GM10847 (cell line): ENCODE measurements around the gene ANKRD44.

Source experiments
- POLR2A ChIP-seq: IDR thresholded peaks from 2 replicates; pipeline ENCODE4 v1.6.1; 2011; ENCODE audit not compliant: insufficient read length; ENCODE audit errors: extremely low read depth

The ANKRD44 gene

DNA sequence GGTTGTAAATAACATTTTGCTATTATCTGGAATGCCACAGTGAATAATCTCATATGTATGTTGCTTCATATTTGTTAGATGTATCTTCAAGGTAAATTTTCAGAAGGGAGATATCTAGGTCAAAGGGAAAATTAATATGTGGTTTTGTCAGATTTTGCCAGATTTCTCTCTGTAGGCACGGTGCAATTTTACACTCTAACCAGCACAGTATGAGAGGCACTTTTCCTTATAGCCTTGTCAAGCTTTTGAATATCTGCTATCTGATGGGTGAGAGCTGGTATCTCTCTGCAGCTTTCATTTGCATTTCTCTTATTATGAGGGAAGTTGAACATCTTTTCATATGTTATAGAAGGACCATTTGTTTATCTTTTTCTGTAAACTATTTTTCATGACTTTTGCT, 208.3 kb downstream of the ANKRD44 start:
- no peak for TF ChIP-seq POLR2A

DNA sequence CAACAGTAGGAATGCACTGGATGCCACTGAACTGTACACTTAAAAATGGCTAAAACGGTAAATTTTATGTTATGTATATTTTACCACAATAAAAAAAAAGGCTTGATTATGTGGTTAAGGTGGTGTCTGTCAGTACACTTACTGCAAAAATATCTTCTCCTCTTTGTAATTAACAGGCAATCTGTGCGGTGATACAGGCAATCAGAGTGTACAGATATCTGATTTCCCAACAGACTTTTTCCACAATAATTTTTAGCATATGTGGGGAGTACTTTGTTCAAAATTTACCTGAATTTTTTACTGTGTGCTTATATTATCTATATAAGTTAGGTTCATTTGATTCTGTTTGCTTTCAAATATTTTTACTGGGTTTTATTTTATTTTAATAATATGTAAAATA, 209.1 kb downstream of the ANKRD44 start:
- TF ChIP-seq POLR2A = no peak

DNA sequence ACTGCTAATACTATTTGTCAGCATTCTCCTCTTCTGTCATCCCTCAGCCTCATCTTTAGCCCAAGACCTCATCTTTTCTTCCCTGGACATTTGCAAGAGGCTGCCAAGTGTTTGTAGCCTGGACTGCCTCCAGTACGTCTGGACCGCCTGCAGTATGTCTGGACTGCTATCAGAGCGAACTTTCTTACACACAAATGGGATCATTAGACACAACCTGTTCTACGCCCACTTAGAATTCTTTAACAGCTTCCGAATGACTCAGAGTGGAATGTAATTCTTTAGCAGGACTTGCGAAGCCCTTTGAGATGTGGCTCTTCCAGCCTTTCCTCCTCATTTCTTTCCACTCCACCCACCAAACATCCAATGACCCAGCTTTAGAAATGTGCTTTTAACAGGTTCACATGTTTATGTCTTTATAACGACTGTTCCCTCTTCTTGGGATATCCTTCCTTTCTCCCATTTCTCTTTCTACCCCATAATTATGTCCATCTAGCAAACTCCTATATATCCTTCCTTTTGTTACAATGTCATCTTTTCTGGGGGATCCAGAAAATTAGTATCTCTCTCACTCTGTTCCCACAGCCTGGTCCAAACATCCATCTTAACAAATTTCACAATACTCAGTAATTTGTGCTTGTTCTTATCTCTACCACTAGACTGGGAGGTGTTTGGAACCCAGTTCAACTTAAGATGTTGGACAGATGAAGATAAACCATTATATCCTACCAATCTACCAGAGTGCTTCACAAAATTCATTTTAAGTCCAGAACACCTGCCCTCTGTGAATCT, 212.8 kb downstream of the ANKRD44 start:
- no peak for TF ChIP-seq POLR2A

DNA sequence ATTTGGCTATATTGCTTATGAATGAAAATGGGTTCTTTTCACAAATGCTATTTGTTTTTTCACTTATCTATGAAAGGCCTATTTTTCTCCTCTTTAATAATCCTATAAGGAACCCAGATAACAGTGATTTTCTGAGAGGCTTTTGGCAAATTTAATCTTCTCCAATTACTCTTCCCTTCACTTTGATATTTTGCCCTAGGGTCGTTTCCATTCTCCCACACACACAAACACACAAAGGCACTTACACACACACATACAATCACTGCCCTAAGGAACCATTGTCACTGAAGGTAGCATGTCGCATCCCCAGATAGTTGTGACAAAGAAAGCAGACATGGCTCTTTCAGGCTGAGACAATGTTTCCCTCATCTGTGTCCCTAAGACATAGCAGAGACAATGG, 213.9 kb downstream of the ANKRD44 start:
- TF ChIP-seq POLR2A = no peak

DNA sequence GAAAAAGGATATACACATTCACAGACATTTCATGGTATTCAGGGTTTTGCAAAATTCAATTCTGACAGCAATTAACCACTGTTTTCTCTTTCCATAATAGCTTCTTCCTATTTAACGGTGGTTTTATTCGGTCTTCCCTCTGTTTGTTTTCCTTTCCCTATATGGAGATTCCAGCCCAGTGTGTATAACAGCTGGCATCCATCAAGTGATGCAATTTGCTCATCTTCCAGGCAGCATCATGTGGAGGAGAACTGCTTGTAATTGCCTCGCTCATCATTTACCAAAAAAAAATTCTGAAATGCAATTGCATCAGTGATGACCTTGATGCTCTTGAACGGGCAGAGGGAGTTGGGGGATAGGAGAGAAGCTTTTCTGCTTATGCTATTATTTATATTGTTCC, 218.1 kb downstream of the ANKRD44 start:
- no peak for TF ChIP-seq POLR2A

DNA sequence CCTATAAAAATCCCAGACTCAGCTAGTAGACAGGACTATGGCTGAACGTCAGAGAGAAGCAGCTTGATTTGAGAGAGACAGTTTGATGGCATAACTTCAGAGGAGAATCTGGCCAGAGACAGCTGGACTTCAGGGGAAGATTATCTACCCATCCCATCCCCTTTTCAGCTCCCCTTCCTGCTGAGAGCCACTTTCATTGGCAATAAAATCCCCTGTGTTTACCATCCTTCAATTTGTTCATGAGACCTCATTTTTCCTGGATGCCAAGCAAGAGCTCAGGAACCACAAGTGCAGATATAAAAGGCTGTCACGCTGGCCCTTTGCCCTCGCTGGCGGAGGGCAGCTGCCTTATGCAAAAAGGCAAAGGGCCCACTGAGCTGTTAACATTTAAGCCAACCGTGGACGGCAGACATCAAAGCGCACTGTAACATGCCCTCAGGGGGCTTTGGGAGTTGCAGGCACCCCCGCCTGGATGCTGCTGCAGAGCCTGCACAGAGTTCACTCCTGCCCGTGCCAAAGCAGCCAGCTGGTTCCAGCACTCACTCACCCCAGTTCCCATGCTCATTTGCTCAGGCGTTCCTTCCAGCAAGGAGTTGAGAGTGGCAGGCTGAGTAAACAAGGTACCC, 219.7 kb downstream of the ANKRD44 start:
- TF ChIP-seq POLR2A = no peak

DNA sequence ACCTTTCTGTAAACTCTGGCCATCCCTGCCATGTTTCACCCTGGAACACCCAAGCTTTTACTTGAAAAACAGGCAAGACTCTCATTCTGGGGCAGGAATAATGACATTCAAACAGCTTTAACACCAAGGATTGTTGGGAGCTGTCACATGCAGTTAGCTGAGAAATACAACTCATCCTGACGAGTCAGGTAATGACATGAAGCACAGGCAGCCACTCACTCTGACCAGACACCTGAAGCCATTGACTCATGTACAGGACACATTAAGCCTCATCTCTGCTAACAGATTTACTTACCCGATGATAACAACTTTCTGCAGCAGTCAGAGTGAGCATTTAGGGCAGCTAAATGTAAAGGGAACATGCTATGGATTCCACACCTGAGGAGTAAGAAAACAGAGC, 220.9 kb downstream of the ANKRD44 start:
- no peak for TF ChIP-seq POLR2A

DNA sequence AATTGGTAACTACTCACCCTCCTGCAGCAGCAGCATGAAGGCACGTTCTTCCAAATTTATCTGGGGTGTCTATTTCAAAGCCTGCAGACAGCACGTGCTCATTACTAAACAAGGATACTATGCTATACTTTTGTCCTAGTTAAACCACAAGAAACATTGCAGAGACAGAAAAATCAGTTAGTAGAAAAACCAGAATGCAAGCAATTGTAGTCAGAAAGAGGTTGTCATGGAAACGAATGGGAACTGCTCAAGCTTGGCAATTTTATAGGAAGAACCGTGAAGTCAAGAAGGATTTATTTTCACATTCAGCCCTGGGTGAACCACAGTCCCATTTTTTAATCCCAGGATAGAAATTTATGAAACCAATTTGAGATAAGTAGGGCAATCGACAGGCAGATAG, 221.9 kb downstream of the ANKRD44 start:
- TF ChIP-seq POLR2A = no peak

DNA sequence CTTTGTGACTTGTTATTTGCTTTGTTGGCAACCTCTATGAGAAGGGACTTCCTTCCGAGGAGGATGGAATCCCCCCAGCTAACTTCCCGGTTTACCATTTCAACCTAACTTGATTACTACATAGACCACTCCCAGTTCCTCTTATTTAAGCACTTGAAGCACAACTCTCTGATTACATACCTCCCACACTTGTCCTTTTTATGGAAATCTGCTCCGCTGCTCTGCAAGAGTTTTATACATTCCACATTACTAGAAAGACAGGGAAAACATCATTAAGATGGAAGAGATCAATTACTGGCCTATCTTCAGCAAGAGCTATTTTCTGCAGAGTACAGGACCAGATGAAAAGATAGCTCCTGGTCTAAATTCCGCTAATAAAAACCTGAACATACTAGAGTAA, 224.1 kb downstream of the ANKRD44 start:
- TF ChIP-seq POLR2A = no peak

DNA sequence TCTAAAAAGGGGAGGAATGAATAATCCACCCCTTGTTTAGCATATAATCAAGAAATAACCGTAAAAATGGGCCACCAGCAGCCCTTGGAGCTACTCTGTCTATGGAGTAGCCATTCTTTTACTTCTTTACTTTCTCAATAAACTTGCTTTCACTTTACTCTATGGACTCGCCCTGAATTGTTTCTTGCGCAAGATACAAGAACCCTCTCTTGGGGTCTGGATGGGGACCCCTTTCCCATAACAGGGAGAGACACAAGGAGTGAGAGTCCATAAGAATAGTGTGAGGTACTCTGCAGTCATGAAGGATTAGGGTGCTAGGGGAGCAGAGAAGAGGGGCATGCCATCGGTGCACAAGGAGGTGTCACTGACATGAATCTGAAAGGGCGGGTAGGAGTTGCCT, 224.9 kb downstream of the ANKRD44 start:
- no peak for TF ChIP-seq POLR2A

DNA sequence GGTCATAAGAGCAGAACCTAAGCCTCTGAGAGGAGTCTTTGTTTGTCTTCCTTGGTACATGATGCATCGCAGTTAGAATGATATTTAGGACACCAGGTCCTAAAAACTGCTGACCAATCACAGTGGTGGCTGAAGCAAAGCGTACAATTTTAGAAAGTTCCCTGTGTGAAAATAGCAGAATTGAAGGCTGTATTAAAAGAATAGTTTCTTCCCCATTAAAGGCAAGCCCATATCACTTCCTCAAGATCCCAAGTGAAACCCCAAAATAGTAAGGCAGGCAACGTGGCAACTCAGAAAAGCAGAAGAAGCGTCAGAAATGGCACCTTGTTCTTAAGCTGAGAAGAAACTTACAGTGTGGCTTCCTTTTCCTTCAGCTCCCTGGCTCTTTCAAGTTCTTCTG, 229.3 kb downstream of the ANKRD44 start:
- TF ChIP-seq POLR2A = no peak

DNA sequence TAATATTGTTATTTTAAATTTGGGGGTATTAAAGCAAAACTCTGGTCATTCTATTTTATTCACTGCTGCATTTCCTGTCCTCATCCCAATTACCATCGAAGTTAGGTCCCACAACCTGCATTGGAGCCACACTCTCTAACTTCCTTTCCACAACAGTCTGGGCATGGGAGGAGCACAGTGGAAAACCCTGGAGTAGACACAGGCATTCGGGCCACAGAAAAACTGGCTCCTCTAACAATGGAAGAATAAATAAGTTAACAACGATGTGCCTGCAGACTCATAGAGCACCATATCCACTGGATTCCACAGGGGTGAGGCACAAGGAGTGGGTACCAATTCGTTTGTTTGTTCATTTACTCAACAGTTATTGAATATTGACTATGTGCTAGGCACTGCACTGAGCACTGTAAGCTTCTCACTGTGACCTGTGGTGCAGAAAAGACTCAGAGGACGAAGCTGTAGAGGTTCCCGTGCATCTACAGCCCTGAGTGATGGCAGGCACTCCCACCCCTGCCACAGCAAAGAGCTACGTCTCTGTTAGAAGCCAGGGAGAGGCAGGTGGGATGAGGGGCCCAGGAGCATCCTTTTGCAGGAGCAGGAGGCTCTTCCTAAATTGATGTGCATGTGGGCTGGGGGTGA, 229.9 kb downstream of the ANKRD44 start:
- TF ChIP-seq POLR2A = no peak

DNA sequence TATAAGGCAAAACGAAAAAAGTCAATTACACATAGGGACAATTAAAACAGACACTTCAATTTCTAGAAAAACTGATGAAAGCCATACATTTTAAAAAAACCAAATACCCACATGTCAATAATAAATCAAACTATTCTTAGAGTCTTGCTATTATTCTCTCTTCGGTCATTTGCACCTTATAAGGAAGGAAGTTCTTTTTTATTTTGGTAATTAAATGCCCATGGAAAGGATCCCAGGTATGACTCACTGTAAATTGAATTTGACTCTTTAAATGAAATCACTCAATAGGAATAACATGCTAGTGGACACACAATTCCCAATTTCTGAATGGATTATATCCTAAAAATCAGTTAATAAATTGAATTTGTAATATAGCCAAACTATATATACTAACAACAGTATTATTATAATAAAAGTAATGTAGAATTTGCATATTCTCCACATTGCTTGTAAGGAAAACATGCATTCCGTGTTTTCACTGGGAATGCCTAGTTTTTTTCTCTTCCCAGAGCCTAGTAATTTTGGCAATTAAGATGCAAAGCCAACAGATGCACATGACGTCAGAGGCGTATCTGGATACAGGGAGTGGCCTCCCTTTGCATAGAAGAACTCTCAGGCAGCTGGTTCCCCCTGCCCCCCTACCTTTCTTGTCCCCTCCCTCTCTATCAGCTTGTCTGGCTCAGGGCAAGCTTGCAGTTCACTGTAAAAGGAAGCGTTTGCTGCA, 230.6 kb downstream of the ANKRD44 start:
- no peak for TF ChIP-seq POLR2A

DNA sequence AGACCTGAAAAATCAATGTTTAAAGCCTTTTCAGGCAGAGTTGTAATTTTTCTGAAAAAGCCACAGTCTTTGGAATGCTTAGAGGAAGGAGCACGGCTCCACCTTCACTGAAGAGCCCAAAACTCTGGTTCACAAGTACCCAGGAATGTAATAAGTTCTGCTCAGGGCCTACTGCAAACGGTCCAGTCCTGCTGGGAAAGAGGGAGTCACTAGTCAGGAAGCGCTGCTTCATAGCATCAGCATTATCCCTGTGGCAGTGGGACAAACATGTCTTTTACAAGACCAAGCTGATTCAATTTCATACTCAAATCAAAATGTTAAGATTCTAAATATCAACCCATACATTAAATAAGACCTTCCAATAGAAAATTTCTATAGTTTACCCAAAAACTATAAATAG, 231.2 kb downstream of the ANKRD44 start:
- TF ChIP-seq POLR2A = no peak

DNA sequence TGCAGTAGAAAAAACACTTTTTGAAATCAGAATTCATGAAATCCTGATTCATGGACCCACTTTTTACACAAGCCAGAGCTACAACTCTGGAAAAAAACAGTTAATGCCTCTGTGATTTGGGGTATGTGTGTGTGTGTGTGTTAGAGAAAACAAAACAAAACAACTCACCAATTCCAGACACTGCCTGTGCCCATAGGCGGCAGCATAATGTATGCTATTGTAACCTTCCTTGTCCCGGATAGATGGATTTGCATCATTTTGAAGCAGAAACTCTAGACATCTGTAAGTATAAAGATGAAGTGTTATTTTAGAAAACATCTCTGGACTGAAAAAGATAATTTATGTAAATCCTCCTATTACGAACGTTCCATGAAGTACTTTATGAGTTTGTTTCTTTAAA, 232.0 kb downstream of the ANKRD44 start:
- TF ChIP-seq POLR2A = no peak

DNA sequence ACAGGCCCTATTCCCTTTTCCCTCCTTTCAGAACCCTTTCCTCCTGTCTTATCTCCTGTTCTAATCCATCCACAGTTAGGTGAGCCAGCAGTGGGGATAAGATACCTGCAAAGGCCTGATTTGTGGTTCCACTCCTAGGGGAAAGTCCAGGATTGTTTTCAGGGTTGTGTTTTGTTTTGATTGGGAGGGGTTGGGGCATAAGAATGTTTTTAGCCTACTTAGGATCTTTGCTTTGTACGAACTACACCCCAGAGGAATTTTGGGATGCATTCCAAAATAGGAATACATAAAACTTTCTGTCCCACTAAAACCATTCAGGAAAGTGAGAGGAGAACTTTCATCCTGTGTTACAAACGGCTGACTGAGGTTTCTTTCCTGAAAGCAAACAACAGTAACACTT, 233.2 kb downstream of the ANKRD44 start:
- TF ChIP-seq POLR2A = no peak
